HG02798 (cell line): ENCODE data around the gene CHST11.
"Not testable (repeated sequence)": the region's sequence is repeated elsewhere in the genome, so short reads cannot be mapped to it uniquely, and the experiment has no call there.

Source experiments
- ATAC-seq: cut with Tn5 transposase; IDR thresholded peaks from one replicate; pipeline ENCODE4 v1.9.1; 2021; ENCODE audit warnings: mild to moderate bottlenecking; ENCODE audit not compliant: unreplicated experiment, poor library complexity

Gene CHST11

DNA sequence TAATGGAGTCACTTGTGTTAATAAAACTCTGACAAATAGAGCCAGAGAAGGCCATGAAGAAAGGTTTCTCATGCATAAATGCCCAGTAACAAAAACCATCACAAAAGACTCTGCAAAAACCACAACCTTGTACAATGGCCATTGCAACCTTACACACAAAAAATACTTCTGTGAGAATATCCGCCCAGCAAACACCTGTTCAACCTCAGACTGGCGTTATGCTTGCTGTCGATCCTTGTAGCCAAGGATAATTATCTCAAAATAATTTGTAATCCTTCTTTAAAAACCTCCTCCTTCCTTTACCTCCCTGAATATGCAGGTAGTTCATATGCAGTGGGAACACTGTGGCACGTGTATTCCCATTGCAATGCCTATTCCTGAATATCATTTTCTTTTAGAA lies 344.3 kb downstream of the CHST11 start:
- ATAC-seq: no peak

DNA sequence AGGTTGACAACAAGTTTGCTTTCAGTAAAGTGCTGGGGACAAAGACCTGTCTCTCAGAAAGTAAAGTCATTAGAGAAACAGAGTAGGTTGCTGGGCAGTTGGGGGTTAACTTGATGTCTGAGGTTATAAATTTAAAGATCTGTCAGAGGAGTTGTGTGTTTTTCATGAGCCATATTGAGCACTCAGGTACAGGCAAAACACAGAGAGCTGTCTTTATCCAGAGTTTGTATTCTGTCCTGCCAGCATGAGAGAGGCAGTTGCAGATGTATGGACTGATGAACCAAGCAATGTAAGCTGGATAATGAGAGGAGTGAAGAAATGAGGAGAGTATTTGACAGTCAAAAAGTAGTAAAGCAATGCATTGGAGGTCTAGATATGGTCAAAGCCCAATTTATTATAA lies 344.7 kb downstream of the CHST11 start:
- no peak for ATAC-seq

DNA sequence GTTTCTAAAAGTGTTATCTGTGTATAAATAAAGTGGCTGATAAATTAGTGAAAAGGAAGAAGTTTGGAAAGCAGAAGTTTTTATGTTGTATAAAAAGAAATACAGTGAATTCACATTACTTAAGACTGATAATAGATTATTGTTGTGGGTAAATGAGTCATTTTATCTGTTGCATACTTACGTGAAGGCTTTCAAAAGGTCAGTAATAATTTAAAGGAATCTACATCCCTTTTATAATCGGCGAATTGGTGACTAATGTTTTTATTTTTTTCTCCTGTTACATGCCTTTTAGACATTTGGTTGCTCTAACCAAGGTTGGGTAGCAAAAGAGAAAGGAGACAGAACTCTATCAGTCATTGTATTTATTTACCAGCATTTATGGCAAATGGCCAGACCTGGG lies 345.5 kb downstream of the CHST11 start:
- ATAC-seq: no peak

DNA sequence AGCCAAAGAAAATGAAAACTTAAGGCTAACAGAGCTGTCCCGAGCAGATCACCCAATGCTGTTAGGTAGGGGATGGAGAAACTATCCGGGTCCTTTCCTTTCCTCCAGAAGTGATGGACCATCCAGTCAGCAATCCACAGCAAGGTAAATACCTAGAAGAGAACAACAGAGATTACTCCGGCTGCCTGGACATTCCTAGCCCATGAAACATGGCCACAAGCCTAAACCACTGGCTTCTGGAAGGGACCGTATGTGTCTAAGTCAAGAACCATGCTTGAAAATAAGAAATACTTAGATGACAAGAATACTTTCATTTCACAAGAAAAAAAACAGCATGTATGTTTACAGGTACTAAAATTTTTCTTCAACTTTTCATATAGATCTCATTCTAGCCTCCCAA lies 348.4 kb downstream of the CHST11 start:
- ATAC-seq: no peak

DNA sequence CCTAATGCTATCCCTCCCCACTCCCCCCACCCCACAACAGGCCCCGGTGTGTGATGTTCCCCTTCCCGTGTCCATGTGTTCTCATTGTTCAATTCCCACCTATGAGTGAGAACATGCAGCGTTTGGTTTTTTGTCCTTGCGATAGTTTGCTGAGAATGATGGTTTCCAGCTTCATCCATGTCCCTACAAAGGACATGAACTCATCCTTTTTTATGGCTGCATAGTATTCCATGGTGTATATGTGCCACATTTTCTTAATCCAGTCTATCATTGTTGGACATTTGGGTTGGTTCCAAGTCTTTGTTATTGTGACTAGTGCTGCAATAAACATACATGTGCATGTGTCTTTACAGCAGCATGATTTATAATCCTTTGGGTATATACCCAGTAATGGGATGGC lies 349.4 kb downstream of the CHST11 start:
- not testable (repeated sequence) for ATAC-seq

DNA sequence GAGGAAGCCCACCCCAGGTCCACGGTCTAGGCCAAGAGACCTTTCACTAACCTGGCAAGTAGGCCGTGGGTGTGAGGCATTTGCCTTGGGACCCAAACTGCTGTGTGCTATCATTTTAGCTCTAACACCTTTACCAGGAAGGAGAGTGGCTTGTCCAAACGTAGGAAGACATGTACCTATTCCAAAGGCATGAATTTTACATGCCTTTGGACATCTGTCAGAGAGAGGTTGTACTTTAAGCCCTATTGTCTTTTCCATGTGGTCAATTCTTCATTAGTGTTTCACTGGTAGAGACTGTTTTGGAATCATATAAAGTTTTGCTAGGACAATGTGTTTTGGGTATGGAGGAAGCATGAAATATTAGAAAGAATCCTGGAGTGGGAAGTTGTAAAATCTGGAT lies 352.5 kb downstream of the CHST11 start:
- ATAC-seq: no peak

DNA sequence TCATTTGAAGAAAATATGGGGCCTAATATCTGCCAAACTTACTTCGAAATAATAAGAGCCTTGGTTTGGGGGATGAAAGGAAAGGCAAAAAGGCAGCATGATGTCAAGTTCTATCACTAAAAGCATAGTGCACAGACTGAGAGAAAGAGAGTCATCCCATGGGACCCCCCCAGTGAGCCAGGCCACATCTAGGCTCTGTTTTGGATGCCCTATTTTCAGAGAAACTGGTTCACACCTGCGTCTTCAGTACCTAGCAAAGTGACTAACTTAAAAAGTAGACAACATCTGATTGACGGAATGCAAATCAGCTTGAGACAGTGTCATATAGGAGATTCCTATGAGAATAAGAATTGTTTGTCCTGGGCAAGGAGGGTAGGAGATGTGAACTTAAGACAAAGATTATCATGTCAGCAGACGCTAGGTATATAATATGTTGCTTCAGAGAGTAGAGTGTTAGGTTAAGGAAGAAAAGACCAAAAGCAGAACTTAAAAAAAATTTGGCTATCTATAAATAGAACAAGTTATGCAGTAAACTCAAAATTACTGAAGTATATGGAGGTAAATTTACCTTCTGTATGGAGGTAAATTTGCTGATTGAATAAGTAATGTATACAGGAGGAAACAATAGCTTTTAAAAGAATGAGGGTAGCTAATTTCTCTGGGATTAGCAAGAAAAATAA lies 353.1 kb downstream of the CHST11 start:
- ATAC-seq: no peak
